ENCODE measurements around the gene MBP. TPM values are rescaled to one million over a fixed set of nuclear protein-coding genes. Genes with fewer than 3 reads are reported as not detected.

Gene MBP
- total RNA-seq, 1 donor from 2014 or later = 92.7 TPM

GRCh38 chr18:77046994-77047393, 85.6 kb downstream of the MBP start:
- ChIA-PET CTCF (interaction anchor here (1.1 to 1.8 kb wide), 4 partner anchors 22 to 64 kb away, joined by 3 to 6 read pairs (median 4); no protein-coding TSS in a partner anchor), POLR2A (interaction anchor here (1.4 kb wide), 1 partner anchor 7 kb away, joined by 3 read pairs; no protein-coding TSS in a partner anchor)
- no peak for TF ChIP-seq CTCF (IDR thresholded peaks at IDR 0.05)
- no peaks in the 10 kb centered on the region for H3K9me3 Mint-ChIP-seq
- H3K27ac Mint-ChIP-seq = peak overlapping the region; percentile 32
- ATAC-seq (ENCODE audit: low read depth) (no peak), DNase-seq (no peak)
- intact Hi-C loops (cut with micrococcal nuclease) = no loop called here
- no peak overlapping the region for H3K4me3 Mint-ChIP-seq
- H3K4me1 Mint-ChIP-seq = peaks cover 41% of the 10 kb centered on the region
- no peaks in the 10 kb centered on the region for H3K27me3 Mint-ChIP-seq
- peaks cover 51% of the 10 kb centered on the region for H3K36me3 Mint-ChIP-seq (ENCODE audit: low read depth)

GRCh38 chr18:77046409-77046808, 86.2 kb downstream of the MBP start:
- DNase-seq (no peak), ATAC-seq (ENCODE audit: low read depth) (no peak)
- TF ChIP-seq CTCF (IDR thresholded peaks at IDR 0.05) = no peak
- Mint-ChIP-seq H3K27ac (peak overlapping the region; percentile 59), H3K36me3 (ENCODE audit: low read depth) (peaks cover 51% of the 10 kb centered on the region), H3K9me3 (no peaks in the 10 kb centered on the region), H3K4me1 (peaks cover 37% of the 10 kb centered on the region), H3K27me3 (no peaks in the 10 kb centered on the region), H3K4me3 (no peak overlapping the region)
- intact Hi-C loops (cut with micrococcal nuclease) = no loop called here
- ChIA-PET CTCF (interaction anchor here (0.9 to 1.8 kb wide), 3 partner anchors 23 to 165 kb away, joined by 3 to 6 read pairs (median 4); no protein-coding TSS in a partner anchor), POLR2A (interaction anchor here (1.4 kb wide), 1 partner anchor 8 kb away, joined by 3 read pairs; no protein-coding TSS in a partner anchor)

GRCh38 chr18:77045677-77046076, 86.9 kb downstream of the MBP start:
- no peak for DNase-seq
- ATAC-seq (ENCODE audit: low read depth) = no peak
- intact Hi-C loops (cut with micrococcal nuclease) = no loop called here
- Mint-ChIP-seq H3K27ac (peak overlapping the region; percentile 31), H3K9me3 (no peaks in the 10 kb centered on the region), H3K36me3 (ENCODE audit: low read depth) (peaks cover 54% of the 10 kb centered on the region), H3K4me3 (no peak overlapping the region), H3K27me3 (no peaks in the 10 kb centered on the region), H3K4me1 (peaks cover 38% of the 10 kb centered on the region)
- ChIA-PET POLR2A (interaction anchor here (1.4 kb wide), 1 partner anchor 9 kb away, joined by 3 read pairs; no protein-coding TSS in a partner anchor), CTCF (interaction anchor here (0.9 to 1.8 kb wide), 2 partner anchors 45 to 166 kb away, joined by 4 to 6 read pairs; no protein-coding TSS in a partner anchor)
- TF ChIP-seq CTCF (IDR thresholded peaks at IDR 0.05) = no peak

GRCh38 chr18:77044866-77045664, 87.5 kb downstream of the MBP start:
- no peak for TF ChIP-seq CTCF (IDR thresholded peaks at IDR 0.05)
- intact Hi-C loops (cut with micrococcal nuclease) = no loop called here
- Mint-ChIP-seq H3K9me3 (no peaks in the 10 kb centered on the region), H3K27ac (peak overlapping the region; percentile 31), H3K36me3 (ENCODE audit: low read depth) (peaks cover 54% of the 10 kb centered on the region), H3K4me1 (peaks cover 41% of the 10 kb centered on the region), H3K4me3 (no peak overlapping the region), H3K27me3 (no peaks in the 10 kb centered on the region)
- ChIA-PET POLR2A (interaction anchor here (1.4 kb wide), 1 partner anchor 9 kb away, joined by 3 read pairs; no protein-coding TSS in a partner anchor), CTCF (interaction anchor here (0.9 to 1.8 kb wide), 2 partner anchors 45 to 166 kb away, joined by 4 to 6 read pairs; no protein-coding TSS in a partner anchor)
- DNase-seq (no peak), ATAC-seq (ENCODE audit: low read depth) (no peak)
